Stimulated activated CD8-positive, alpha-beta memory T cell treated with anti-CD3 and anti-CD28 coated beads, Interleukin-2, amount 100 ng/mL, for 48 hours (primary cell): Measurements from ENCODE around the gene MYO9A.

Source experiments
- DNase-seq, 2 donors: peaks; one replicate each; pipeline ENCODE4 v3.0.0-alpha.2; 2020; ENCODE audit warnings: low read depth in 2 of 2

The MYO9A gene, protein sequence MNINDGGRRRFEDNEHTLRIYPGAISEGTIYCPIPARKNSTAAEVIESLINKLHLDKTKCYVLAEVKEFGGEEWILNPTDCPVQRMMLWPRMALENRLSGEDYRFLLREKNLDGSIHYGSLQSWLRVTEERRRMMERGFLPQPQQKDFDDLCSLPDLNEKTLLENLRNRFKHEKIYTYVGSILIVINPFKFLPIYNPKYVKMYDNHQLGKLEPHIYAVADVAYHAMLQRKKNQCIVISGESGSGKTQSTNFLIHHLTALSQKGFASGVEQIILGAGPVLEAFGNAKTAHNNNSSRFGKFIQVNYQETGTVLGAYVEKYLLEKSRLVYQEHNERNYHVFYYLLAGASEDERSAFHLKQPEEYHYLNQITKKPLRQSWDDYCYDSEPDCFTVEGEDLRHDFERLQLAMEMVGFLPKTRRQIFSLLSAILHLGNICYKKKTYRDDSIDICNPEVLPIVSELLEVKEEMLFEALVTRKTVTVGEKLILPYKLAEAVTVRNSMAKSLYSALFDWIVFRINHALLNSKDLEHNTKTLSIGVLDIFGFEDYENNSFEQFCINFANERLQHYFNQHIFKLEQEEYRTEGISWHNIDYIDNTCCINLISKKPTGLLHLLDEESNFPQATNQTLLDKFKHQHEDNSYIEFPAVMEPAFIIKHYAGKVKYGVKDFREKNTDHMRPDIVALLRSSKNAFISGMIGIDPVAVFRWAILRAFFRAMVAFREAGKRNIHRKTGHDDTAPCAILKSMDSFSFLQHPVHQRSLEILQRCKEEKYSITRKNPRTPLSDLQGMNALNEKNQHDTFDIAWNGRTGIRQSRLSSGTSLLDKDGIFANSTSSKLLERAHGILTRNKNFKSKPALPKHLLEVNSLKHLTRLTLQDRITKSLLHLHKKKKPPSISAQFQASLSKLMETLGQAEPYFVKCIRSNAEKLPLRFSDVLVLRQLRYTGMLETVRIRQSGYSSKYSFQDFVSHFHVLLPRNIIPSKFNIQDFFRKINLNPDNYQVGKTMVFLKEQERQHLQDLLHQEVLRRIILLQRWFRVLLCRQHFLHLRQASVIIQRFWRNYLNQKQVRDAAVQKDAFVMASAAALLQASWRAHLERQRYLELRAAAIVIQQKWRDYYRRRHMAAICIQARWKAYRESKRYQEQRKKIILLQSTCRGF (N-terminal part only)

DNA sequence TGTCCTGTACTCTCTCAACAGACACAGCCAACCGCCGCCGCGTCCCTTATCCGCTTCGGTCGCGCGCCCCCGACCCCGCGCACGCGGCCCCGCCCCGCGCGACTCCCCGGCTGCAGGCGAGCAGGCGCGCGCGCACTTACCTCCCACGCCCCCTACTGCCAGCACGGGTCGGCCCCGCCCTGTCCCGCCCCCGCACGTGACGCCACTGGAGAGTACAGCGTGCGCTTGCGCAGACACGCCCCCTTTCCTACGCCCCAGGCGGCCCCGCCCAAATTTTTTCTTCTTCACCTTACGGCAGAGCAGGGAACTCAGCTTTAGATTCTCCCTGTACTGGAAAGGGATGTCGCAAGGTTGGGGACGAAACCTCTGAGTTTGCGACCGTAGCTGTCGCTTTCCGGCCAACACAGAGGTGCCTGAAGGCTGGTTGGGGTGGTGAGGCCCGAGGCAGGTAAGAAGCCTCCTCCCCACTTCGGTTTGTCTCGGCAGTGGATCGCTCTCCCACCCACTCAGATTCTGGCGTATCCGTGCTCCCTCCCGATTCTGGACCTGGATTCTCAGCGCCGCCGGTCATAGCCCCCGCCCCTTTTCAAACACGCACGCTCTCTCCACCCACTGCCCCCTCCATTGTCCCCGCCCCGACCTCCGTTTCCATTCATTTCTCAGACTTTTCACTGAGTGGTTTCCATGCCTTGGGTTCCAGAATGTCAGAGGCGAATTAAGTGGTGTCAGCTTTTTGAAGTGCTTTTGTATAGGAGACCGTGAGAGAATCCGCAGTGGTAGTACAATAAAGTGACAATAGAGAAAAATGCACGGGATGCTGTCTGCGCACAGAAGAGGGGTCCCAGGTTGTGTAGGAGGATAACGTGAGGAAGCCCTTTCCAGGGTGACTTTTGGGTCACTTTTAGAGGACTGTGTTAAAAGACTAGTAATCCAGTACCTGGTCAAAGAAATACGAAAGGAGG lies at the start of gene MYO9A, which contains the start of gene SENP8:
Gene MYO9A, minus strand, starts transcription at position 134 of the 962 bp plus-strand sequence. CDS start 71,587 bp downstream, outside the sequence.
Gene SENP8, plus strand, starts transcription at position 387 of the 962 bp plus-strand sequence. CDS start 21,221 bp downstream, outside the sequence.
- DNase-seq: peak; percentile 99

DNA sequence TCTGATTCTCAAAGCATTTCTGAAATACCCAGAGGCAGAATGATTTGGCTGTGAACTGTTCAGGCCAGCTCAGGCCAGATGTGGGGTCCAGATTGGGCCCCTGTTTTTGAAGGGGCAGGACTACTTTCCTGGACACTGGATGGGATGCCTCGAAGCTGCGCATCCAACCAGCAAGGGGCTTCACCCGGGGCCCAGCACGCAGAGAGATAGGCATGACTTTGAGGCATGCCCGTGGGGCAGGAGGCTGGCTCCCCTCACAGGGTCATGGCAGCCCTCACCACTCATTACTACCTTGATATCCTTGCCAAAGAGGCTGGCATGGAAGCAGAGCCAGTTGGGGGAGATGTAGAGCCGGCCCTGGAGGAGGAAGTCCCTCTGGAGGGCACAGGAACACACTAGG lies 49.5 kb upstream of the MYO9A start:
- no peak for DNase-seq

DNA sequence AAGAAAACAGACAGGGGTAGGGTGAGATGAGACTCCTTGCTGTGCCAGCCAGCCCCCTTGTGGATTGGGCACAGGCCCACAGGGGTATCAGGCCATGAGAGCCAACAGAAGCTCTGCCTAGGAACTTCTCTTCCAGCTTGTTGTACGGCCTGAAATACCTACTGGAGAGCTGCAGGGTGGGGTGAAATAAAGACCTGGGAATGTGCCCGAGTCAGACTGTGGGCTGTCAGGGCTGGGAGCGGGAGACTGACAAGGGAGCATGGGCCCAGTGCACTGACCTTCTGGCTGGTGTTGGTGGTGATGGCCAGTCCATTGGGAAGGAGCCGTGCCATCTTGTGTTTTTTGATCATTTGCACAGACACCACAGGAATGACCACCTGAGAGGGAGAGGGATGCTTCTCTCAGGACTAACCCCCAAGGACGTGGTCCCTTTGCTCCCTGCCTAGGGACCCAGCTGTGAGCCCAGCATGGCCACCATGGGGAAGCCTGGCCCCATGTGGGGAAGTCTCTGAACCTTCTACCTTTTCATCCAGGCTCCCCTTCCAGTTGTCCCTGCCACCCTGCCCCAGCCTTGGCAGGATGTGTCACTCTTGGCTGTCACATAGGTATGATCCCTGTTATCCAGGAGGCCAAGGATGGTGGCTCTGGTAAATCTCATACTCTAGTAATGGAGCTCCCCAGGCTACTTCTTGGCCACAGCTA lies 48.9 kb upstream of the MYO9A start:
- no peak for DNase-seq

DNA sequence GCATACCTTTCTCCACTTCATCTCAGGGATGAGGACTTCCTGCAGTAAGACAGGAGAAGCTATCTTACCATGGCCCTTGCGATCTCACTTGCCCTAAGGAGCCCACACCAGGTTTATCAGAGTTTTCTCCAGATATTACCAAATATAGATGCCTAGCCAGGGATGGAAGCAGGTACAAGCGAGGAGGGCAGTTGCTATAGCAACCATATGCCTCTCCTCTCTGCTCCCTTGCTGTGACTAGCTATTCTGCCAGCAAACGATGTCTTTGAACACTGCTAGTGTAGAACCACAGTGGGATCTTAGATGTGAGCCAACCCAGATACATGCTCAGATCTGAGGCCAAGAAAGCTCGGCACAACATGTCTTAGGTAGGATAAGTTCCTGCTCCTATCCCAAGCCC lies 45.8 kb upstream of the MYO9A start:
- DNase-seq: no peak

- no peak for DNase-seq
Observed at GRCh38 chr15:72162569-72162968, 44.6 kb upstream of the MYO9A start.

GRCh38 chr15:72161361-72162132 lies 43.6 kb upstream of the MYO9A start:
- no peak for DNase-seq

- no peak for DNase-seq
Observed at GRCh38 chr15:72160696-72161245, 42.8 kb upstream of the MYO9A start.

GRCh38 chr15:72156928-72157327 lies 39.0 kb upstream of the MYO9A start:
- no peak for DNase-seq

GRCh38 chr15:72155635-72156616 lies 38.0 kb upstream of the MYO9A start:
- DNase-seq: peak; percentile 61 to 71

DNA sequence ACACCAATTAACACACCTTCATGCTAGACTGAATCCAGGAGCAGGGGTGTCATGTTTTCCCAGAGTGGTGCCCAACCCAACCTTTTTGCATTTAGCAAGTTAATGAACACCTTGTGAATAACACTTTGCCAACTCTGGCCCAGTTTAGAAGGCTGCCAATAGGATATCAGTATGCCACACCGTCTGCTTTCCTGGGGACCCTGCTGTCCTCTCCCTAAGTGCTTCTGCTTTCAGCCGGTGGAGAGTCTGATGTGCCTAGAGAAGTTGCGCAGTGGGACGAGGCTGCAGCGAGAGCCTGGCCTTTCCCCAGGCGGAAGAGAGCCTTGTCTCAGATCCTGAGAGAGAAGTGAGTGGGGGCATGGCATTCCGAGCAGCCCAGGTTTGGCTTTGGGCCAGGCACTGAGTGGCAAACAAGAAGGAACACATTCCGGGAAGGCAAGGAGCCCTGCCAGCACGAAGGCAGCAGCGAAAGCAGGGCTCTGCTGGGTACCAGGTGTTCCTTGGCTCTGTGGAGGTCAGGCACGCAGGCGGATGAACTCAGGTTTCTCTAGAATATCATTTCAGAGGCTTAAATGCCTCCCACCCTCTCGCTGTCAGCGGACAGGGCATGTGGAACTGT lies 37.2 kb upstream of the MYO9A start:
- no peak for DNase-seq

DNA sequence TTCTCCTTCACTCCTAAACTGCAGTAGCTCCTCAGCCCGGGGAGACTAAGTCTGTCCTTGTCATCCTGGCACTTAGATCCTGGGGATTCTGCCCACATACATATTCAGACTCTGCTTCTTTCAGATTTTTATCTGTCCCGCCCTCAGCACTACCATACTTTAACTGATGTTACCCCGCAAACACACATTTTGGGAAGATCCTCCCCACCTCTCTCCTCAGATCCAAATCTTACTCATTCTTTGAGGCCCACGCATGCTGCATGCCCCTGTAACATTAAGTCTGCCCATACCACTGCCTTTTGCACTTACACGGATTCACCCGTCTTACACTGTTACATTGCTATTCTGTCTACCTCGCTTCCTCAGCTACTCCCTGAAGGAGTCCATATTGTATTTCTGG lies 36.4 kb upstream of the MYO9A start:
- no peak for DNase-seq

- no peak for DNase-seq
Observed at GRCh38 chr15:72153269-72154000, 35.5 kb upstream of the MYO9A start.

GRCh38 chr15:72147418-72147817 lies 29.5 kb upstream of the MYO9A start:
- no peak for DNase-seq

DNA sequence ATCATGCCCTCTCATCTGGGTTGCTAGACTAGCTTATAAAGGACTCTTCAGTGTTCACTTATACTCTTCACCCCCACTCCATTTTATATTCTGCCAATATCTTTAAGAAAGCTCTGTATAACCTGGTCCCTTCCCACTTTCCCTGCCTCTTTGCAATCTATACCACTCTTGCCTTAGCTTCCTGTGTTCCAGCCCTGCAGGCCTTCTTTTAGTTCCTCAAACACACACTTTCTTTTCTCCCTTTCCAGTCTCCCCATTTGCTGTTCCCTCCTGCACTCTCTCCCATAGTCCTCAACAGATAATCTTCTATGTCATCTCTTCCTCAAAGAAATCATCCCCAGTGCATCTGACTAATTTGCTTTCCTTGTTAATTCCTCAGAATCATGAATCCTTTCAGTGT lies 29.0 kb upstream of the MYO9A start:
- no peak for DNase-seq

DNA sequence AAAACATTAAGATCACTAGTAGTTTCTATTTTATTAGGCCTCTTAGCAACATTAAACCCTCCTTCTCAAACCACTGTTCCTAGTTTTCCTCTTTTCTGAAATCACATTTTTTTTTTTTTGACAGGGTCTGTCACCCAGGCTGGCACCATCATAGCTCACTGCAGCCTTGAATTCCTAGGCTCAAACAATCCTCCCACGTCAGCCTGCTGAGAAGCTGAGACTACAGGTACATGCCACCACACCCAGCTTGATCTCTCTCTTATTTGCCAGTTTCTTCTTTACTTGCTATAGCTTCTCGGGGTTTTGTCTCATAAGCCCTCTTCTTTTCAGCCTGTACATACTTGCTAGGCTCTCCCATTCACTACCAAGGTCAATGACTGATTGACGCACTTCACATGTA lies 28.3 kb upstream of the MYO9A start:
- DNase-seq: no peak

GRCh38 chr15:72141171-72142084 lies 23.5 kb upstream of the MYO9A start:
- no peak for DNase-seq
